ENCODE results near the gene MAPK4.
"Not testable (repeated sequence)": the region's sequence is repeated elsewhere in the genome, so short reads cannot be mapped to it uniquely, and the experiment has no call there.

Gene MAPK4

DNA sequence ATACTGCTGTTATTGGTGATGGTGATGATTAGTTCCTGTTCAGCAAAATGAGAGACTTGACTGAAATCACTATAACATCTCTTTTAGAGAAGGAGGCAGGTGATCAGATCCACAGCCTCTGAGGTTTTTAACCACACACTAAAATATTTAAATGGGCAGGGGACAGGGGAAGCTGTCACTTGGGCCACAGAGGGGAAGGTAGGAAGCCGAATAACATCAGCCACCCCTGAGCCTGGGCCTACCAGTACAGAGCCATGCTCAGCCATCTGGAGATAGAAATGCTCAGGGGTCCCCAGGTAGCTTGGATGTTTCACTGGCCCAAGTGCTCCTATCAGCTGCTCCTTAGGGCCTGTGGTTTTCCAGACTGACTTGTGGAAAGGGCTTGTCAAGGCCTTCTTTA is 137.6 kb downstream of the MAPK4 start:
- no peak for DNase-seq (ENCODE audit: low read depth)
- TF ChIP-seq, protein P1, sequence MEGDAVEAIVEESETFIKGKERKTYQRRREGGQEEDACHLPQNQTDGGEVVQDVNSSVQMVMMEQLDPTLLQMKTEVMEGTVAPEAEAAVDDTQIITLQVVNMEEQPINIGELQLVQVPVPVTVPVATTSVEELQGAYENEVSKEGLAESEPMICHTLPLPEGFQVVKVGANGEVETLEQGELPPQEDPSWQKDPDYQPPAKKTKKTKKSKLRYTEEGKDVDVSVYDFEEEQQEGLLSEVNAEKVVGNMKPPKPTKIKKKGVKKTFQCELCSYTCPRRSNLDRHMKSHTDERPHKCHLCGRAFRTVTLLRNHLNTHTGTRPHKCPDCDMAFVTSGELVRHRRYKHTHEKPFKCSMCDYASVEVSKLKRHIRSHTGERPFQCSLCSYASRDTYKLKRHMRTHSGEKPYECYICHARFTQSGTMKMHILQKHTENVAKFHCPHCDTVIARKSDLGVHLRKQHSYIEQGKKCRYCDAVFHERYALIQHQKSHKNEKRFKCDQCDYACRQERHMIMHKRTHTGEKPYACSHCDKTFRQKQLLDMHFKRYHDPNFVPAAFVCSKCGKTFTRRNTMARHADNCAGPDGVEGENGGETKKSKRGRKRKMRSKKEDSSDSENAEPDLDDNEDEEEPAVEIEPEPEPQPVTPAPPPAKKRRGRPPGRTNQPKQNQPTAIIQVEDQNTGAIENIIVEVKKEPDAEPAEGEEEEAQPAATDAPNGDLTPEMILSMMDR (conservative IDR thresholded peaks at IDR 0.05; ENCODE audit: control insufficient read depth, insufficient read depth, low read depth, low read length), result no peak

DNA sequence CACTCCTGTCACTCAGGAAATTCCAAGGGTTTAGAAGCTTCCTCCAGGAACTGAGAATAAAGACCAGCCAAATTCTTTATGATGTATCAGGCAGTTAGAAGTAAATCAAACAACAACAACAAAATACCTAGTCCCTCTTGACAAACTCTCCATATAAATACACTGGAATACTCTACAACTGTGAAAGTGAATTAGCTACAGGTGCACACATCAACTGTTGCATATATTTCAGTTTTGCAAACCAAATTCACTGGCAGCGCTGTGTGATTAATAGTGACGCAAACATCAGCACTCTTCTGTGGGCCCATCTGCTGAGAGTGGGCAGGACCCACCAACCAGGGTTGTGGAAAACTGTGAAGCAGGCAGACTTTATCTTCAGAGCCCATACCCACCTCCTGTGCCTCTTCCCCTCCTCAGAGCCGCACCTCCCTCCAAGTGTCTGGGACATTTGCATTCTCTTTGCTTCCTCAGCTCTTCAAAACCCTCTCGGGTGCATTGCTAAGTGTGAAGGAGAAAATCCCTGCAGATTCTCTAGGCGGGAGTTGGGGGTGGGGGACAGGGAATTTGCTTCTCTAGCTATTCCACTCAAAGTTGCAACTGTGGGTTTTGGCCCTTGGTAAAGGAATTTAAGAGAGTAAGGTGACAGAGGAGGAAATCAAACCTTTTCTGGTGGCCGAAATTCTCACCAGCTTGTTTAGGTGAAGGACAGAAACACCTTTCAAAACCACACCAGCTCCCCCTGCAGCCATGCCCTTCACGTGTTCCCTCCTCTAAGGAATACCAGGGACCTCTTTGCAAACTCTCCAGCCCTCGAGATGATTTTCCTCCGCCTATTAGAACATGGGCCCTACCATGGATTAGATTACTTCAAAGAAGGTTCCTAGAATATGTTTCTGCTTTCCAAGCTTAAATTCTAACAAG is 140.6 kb downstream of the MAPK4 start:
- H3K4me3 ChIP-seq (ENCODE audit: control insufficient read depth, low read depth, low read length), result no peak overlapping the region
- TF ChIP-seq, protein P1 (conservative IDR thresholded peaks at IDR 0.05; ENCODE audit: control insufficient read depth, insufficient read depth, low read depth, low read length), result no peak
- no peak for DNase-seq (ENCODE audit: low read depth)

More for the DNA sequence above, 137.6 kb downstream of the MAPK4 start:
- no peak overlapping the region for H3K4me3 ChIP-seq (ENCODE audit: control insufficient read depth, low read depth, low read length)

DNA sequence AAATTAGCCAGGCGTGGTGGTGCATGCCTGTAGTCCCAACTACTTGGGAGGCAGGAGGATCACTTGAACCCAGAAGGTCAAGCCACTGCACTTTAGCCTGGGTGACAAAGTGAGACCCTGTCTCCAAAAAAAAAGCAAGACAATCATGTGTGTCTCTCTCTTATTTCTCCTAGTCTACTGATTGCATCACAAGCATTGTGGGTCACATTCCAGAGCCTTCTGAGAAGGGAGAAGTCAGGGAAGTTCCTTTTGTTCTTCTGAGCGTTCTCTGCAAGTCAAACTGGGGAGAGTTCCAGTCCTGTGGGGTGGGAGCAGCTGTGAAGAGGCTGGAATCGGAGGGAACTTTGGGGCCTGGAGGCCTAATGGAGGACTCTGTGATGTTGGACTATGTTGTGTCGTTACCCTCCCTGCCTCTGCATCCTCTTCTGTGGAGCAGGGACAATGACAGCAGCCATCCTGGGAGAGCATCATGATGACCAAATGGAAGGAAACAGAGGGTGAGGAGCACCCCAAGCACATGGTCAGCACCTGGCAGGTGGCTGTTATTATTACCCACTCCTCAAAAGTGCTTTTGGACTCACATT is 144.6 kb downstream of the MAPK4 start:
- no peak overlapping the region for H3K4me3 ChIP-seq (ENCODE audit: control insufficient read depth, low read depth, low read length)
- TF ChIP-seq, protein P1 (conservative IDR thresholded peaks at IDR 0.05; ENCODE audit: control insufficient read depth, insufficient read depth, low read depth, low read length), result no peak
- DNase-seq (ENCODE audit: low read depth), result no peak

DNA sequence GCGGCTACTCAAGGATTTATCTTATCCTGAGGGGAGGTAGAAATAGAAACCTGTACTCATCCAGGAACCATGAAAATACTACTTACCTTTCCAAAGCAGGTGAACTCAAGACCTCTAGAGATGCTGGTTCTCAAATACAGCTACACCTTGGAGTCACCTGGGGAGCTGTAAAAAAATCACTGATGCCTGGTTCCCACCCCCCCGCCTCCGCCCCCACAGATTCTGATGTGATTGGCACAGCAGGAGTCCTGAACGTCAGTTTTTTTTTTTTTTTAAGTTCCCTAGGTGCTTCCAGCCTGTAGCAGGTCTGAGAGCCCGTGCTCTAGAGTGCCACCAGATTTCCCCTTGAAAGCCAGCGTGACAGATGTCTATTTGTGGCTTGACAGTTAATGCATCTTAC is 146.3 kb downstream of the MAPK4 start:
- DNase-seq (ENCODE audit: low read depth), result no peak
- no peak overlapping the region for H3K4me3 ChIP-seq (ENCODE audit: control insufficient read depth, low read depth, low read length)
- TF ChIP-seq, protein P1 (conservative IDR thresholded peaks at IDR 0.05; ENCODE audit: control insufficient read depth, insufficient read depth, low read depth, low read length), result no peak

DNA sequence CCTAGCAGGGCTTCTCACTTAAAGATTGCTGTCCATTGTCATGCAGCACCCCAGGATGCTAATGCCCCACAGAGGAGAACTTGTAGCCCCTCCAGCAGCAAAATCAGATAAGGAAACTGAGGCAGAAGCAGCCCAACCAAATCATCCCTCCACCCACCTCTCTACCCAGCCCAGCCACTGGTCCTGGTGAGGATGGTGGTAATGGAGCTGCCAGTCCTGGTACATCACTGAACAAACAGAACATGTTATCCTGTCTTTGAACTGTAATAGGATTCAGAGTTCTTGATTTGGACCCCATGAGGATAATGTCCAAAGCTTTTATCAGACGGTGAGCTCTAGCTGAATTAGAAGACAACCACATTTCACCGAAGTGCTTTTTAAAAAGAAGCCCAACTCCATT is 146.8 kb downstream of the MAPK4 start:
- DNase-seq (ENCODE audit: low read depth), result no peak
- TF ChIP-seq, protein P1 (conservative IDR thresholded peaks at IDR 0.05; ENCODE audit: control insufficient read depth, insufficient read depth, low read depth, low read length), result no peak
- no peak overlapping the region for H3K4me3 ChIP-seq (ENCODE audit: control insufficient read depth, low read depth, low read length)

DNA sequence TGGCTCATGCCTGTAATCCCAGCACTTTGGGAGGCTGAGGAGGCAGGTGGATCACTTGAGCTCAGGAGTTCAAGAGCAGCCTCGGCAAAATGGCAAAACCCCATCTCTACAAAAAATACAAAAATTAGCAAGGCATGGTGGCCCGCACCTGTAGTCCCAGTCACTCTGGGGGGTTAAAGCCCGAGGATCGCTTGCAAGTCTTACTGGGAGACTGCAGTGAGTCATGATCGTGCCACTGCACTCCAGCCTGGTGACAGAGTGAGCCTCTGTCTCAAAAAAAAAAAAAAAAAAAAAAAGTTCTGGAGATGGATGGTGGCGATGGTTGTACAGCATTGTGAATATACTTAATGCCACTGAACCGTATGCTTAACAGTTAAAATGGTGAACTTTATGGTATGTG is 147.4 kb downstream of the MAPK4 start:
- DNase-seq (ENCODE audit: low read depth); H3K4me3 ChIP-seq (ENCODE audit: control insufficient read depth, low read depth, low read length): not testable (repeated sequence)

DNA sequence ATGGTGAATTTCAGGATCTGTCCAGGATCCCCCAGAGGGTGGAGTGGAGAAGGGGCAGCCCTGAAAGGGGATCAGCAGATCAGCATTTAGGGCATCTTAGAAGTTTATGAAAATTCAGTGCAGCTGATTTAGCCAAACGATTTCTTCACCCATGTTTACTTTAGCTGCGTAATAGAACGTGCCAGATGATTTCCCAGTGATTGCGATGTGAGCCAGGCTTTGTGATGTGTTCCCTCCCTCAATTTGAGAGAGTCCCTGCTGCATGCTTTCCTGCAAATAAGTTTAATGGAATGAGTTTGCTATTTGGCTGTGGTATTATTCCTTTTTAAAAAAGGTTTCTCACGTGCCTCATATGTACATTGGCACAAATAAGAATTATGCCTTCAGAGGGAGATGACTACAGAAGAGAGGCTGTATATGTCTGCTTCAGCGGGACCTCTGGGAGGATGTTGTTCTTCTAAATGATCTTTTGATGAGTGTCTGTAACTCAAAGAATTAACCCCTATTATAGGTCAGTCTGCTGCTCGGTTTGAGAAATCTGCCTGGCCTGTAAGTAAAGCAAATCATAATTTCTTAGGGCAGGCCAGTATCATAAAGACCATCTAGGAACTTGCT is 148.1 kb downstream of the MAPK4 start:
- peak; percentile 24 for DNase-seq (ENCODE audit: low read depth)
- TF ChIP-seq, protein P1 (conservative IDR thresholded peaks at IDR 0.05; ENCODE audit: control insufficient read depth, insufficient read depth, low read depth, low read length), result no peak
- no peak overlapping the region for H3K4me3 ChIP-seq (ENCODE audit: control insufficient read depth, low read depth, low read length)
